Measurements from ENCODE around the gene MRPS26.
"Not testable (repeated sequence)": the region's sequence is repeated elsewhere in the genome, so short reads cannot be mapped to it uniquely, and the experiment has no call there.

Gene MRPS26

DNA sequence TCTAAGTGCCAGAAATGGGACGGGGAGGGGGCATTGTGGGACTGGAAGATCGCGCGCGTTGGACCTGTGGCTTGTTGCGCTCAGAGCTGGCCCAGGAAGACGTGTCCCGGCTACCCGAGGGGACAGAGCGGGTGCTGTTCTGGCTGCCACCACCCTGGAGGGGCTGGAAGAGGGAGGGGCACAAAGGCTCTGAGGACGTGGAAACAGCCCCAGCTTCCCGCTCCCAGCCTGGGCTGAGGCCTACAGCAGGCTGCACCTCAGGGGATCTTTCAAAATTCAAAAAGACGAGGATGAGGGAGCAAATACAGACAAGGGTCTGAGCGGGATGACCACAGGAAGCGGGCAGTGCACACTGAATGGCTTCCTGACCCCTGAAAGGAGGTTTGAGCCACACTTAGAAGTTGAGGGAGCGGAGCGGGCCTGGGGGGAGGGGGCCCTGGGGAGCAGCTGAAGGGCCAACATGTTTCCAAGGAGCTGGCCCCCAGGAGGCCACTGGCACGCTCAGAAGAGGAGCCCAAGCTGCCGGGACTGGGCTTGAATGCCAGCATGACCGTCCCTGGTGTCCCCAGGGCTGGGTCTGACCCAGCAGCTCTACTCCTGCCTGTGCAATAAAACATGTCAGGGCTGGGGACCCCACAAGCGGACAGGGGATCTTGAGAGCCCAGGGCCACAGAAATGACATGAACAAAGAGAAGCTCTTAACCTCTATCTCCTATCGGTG, 26.8 kb downstream of the MRPS26 start:
- DNase-seq, result no peak

DNA sequence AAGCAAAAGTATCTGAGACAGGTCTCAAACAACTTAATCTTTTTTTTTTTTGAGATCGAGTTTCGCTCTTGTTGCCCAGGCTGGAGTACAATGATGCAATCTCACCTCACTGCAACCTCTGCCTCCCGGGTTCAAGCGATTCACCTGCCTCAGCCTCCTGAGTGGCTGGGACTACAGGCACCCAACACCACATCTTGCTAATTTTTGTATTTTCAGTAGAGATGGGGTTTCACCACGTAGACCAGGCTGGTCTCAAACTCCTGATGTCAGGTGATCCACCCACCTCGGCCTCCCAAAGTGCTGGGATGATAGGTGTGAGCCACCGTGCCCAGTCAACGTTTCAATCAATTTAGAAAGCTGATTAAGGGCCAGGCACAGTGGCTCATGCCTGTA, 27.4 kb downstream of the MRPS26 start:
- not testable (repeated sequence) for DNase-seq

DNA sequence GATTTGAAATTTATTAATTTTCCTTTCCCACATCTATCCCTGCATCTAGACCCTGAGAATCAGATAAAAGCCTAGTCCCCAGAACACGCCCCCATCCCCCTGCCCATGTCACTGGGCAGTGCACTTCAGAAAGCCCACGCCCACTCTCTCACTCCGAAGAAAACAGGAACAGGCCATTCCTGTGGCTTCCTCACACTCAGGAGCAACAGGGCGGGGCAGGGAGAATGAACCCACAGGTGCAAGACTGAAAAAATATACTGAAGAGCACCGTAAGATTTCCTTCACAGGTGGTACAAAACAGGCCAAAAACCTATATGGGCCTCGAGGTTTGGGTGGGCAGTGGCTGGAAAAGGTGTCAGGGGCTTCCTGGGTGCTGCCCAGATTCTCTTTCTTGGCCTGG, 29.0 kb downstream of the MRPS26 start:
- DNase-seq, result no peak

DNA sequence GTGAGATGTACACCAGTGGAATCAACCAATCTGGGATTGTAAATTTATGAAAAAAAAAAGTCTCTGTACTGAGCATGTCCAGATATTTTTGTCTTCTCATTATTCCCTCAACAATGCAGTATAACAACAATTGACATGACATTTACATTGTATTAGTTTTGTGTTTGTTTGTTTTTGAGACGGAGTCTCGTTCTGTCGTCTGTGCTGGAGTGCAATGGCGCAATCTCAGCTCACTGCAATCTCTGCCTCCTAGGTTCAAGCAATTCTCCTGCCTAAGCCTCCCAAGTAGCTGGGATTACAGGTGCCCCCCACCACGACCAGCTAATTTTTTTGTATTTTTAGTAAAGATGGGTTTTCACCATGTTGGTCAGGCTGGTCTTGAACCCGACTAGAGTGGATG, 29.5 kb downstream of the MRPS26 start:
- DNase-seq, result not testable (repeated sequence)

DNA sequence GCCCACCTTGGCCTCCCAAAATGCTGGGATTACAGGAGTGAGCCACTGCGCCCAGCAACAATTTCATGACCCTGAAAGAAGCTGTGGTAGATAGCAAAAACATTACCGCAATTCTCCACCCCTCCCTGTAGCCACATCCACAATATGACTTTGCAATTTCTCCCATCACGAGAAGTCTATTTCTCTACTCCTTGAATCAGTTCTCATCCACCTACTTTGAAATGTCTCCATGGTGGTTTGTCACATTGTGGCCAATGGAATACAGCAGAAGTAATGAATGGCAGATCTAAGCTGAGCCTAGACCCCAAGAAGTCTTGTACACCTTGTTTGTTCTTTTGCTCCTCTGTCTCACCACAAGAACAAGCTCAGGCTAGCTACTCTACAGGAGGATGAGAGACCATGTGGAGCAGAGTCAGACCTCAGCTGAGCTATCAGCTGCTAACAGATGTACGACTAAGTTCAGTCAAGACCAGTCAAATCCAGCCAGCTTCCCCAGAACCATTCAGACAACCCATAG, 31.8 kb downstream of the MRPS26 start:
- DNase-seq, result no peak

DNA sequence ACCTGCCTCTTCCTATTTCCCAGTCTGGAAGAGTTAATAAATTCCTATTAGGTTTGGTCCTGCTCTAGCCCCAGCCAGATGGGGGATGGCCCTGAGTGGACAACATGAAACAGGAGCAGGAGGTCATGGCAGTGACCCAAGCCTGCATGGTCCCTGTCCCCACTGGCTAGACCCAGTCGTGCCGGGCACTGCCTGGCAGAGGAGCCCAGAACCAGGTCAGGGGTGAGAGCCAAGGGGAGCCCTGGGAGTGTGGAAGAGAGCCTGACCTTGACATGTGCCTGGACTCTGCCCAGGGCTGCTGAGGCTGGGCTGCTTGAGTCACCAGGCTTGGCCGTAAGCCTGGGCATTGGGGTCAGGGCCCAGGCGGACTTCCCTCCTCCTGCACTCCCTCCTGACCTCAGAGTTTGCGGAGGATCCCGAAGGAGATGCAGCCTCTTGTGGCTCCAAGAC, 35.1 kb downstream of the MRPS26 start:
- peak in 24 of 51 donors; percentile 10 to 70 (median 30) for DNase-seq

DNA sequence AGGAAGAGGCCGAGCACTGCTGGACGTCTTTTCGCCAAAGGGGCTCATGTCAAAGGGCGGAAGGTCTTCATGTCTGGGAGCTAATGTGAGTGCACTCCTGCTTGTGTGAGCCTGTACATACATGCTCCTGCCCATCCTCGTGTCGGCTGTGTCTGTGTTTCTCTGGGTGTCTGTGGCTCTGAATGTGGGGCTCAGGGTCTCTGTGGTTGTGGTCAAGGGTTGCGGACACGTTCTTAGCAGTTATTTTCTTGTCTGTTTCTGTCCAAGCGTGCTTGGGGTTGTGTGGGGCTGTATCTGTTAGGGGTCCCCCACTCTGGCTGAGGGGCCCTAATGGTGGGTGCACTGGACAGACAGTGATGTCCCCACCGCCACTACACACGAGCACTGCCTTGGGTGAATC, 35.8 kb downstream of the MRPS26 start:
- DNase-seq, result no peak

DNA sequence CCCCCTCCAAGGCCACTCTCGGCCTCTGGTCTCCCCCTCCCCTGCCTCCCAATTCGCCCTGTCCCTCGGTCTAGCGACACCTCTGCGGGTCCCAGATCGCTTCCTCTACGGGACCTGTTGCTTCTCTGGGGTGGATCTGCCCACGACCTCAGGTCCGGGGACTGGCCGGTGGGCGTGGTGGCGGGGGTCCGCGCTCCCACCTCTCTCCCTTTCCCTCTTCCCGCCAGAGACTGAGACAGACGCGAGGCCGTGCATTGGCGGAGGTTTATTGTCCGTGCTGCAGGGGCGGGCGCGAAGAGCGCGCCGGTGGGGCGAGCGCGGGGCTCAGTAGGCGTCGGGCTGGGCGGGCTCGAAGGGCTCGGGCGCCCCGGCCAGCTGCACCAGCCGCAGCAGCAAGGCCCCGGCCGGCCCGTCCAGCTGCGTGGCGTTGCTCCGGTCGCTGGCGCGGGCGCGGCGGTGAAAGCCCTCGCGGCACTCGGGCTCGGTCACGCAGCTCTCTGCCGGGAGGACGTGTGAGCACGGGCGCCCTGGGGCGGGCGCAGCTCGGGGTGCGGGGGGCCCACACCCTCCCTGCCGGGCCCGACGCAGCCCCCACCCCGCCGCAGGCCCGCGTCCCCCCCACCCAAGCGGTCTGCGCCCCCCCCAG, 36.6 kb downstream of the MRPS26 start:
- no peak for DNase-seq

DNA sequence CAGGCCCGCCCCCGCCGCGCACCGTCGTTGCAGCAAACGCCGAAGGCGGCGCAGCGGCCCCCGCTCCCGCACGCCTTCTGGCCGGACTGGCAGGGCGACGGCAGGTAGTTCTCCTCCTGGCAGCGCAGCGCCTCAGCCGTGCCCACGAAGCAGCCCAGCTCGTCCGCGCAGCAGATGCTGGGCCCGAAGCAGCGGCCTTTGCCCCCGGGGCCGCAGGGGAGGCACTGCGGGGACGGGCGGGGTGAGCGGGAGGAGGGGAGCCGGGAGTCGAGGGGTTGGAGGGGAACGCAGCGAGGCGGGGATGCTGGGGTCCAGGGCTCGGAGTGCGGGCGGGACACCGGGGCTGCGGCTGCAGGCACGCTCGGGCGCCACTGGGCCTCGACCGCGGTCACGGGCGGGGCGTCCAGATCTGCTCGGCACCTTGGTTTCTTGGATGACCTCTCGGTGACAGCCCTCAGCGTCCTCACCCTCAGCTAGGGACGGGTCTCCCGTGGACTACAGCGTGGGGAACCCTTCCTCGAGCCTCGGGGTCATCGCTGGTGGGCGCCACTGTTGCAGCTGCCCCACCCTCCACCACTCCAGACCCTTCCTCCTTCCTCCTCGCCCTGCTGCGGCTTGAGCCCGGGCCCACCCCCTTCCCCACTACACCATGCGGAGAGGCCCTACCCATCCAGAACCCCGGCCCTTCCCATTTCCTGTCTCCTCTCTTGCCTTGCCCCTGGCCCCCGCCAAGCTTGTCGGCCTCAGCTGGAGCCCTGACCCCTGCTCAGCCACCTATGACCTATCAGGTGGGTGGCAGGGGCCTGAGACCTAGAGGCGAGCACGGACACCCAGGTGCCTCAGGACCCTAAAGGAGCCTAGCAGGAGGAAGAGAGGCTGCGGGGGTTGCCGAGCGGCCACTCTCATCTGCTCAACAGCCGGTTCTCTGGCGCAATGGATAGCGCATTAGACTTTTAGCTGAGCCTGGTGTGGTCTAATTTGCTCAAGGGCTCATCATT, 37.4 kb downstream of the MRPS26 start:
- no peak for DNase-seq

DNA sequence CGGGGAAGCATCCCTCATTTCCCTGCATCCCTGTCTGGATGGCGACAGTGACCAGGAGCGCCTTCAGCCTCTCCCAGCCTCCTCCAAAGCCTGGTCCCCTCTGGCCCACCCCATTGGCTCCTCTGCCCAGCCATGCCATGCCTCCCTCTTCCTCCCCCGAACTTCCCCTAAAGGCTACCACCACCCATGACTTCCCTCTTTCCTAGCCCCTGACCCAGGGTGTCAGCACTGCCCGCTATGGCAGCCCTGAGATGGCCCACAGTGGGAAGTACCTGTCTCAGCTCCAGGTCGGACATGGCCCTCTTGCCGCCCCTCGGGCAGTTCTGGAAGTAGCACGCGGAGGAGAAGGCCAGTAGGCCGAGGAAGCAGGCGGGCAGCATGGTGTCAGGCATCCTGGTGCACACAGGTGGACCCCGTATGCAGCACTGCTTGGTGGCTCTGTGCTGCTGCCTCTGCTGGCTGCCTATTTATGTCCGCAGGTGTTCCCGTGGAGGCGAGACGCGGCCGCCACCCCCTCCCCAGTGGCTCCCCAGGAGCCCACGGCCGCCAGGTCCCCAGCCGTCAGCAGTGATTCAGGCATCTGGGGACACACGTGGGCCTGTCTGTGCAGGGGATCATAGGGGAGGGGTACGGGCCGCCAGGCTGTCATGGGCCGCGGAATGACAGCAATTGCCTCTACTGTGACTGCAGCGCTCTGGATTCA, 38.6 kb downstream of the MRPS26 start, which contains the start of gene AVP:
TSS of gene AVP (minus strand) at position 442 of the 703 bp plus-strand sequence. CDS start at position 392, 50 bp downstream.
- DNase-seq, result no peak

DNA sequence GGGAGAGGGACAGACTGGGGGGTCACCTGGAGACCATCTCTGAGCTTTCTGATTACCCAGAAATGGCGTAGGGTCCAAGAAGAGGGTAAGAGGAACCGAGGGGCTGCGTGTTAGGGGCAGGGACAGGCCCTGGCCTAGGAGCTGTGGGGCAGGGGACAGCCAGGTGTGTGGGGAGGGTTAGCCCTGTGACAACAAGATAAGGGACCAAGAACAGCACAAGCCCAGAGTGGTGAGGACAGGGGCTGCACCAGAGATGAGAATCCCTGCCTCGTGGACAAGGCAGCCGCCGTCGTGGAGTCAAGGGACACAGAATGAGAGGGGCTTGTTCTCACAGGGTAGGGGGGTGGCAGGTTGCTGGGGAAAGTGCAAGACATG, 39.1 kb downstream of the MRPS26 start:
- DNase-seq, result no peak

DNA sequence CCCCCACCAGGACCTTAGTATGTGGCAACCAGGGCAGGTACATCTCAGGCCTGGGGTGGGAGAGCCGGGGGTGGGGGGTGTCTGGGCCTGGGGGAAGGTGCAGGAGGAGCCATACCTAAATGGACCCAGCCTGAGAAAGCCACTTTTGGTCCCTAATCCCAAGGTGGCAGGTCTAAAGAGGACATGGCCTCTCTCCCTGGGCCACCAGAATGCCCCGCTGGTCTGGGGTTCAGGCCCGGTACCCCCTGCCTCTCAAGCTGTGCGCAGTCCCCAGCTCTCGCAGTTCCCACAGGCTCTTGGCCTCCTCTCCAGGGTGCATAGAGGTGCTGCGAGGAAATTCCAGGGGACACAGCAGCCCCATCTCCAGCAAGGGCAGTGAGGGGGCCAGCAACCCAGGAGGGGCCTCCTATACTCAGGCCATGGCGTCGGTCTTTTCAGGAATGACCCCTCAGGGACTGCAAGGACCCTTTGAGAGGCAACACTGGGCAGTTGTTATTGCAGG, 39.8 kb downstream of the MRPS26 start:
- DNase-seq, result no peak

DNA sequence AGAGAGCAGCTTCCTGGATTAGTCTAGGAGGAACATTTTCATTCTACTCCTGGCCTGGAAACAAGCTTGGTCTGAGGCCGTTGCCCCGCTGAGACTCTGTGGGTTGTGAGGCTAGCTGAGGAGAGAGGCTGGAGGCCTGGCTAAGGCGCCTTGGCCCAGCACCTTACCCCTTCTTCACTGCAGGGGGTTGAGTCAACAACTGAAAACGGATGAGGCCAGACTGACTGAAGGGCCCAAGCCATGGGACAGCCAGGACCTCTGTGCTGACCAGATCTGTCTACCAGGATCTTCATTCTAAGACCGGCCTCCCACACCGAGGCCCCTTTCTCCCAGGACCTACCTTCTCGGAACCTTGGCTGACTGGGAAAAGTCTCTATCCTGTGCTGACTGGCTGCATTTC, 42.2 kb downstream of the MRPS26 start:
- DNase-seq, result no peak

DNA sequence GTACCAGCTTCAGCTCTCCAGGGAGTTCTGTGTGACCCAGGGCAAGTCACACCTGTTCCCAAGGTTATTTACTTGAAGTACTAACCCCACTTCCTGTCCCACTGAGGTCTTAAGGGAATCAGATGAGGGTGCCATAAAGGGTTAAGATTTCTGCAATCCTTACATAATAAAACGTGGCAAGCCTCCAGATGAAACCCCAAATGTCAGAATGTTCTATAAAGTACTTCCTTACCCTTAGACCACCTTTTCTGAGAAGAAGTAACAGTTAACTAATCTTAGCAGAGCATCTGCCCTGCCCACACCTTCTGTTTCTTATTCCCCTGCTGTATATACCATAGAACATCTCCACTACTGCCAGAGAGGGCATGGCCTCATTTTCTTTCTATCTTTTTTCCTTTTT, 44.7 kb downstream of the MRPS26 start:
- no peak for DNase-seq

DNA sequence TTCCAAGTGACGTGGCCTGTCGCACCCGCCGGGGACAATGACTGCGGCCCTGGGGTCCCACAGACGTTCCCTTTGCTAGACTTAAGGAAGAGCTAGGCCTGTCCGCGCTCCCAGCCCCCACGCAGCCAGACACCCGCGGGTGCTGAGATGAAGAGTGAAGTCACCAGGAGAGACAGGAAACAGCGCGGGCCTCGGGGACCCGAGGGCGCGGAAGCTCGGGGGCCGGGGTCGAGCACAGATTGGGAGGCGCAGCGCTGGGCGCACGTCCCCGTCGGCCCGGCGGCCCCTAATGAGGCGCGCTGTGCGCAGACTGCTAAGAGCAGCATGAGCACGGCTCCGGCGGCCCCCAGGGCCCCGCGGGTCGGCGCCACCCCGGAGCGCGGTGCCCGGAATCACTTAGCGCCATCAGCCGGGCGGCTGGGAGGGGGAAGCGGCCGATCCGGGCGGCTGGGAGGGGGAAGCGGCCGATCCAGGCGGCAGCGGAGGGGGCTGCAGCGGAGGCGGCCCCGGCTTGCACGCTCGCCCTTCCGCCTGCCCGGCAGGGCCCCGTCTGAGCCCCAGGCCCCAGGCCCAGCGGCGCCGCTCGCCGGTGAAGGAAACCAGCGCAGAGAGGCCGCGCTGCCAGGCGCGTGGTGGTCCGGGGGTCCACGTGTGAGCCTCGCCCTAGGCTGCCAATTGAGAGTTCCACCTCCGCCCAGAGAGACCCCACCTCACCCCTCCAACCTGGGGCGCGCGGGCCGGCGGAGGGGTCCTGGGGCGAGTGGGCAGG, 46.9 kb downstream of the MRPS26 start:
- no peak for DNase-seq

DNA sequence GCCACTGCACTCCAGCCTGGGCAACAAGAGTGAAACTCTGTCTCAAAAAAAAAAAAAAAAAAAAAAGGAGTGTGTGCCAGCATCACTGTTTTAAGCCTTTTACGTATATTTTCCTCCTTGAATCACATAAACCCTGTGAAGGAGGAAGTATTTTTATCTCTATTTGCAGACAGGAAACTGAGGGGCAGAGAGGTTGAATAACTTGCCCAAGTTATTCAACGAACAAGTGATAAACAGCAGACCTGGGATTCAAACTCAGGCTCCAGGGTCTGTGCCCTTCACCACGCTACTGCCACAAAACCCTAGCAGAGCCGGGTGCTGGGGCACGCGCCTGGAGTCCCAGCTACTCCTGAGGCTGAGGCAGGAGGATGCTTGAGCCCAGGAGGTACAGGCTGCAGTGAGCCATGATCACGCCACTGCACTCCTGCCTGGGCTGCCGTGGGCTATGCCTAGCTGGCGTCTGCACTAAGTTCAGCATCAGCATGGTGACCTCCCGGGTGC, 48.1 kb downstream of the MRPS26 start:
- DNase-seq, result no peak

DNA sequence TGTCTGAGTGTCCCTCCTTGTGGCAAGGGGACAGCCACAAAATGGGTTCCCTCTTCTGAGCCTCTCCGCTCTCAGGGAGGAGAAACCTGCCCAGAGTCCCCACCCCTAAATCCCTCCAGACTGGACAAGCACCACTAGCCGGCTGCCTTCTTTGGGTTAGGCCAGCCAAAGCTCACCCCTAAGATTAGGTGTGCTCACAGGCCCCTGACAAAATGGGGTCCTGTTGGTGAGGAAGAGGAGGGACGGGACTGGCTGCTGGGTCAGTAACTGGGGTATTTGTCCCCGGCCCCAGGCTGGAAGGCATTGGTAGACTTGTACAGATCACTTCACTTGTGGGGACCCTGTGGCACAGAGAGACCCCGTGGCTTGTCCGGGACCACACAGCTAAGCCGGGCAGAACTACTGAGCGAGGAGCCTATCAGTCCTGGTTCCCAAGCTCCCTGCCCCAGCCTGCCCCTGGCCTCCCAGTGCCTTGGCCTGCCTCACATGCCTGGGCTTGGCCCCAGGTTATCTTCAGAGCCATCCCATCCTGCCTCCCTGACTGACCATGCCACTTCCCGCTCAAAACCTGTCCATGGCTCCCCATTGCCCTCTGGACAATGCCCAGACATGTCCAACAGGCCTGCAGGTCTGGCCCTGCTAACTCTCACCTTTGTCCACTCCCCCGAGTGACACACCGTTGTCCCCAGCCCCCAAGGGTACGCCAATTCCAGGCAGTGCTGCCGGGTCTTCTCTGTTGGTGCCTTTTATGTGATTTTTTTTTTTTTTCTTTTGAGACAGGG, 49.2 kb downstream of the MRPS26 start:
- DNase-seq, result no peak
